SU-DHL-6 (cell line): ENCODE measurements around the gene DES.

ENCODE experiments used
- CTCF ChIP-seq: fragments of 200-600 bp; sonication (generic); IDR thresholded peaks from one replicate; pipeline ENCODE4 v1.5.1; 2017; ENCODE audit warnings: antibody characterized with exemption, mild to moderate bottlenecking, low read length, moderate library complexity; ENCODE audit not compliant: insufficient read depth, poor library complexity, severe bottlenecking
- EZH2phosphoT487 ChIP-seq: fragments of 200-600 bp; sonication (generic), shearing (Covaris generic); conservative IDR thresholded peaks from 2 replicates; pipeline ENCODE4 v1.6.1; 2018; ENCODE audit warnings: mild to moderate bottlenecking, antibody characterized with exemption, low read length, moderate library complexity, mixed read lengths

GRCh38 chr2:219381448-219381847, 36.7 kb upstream of the DES start:
- TF ChIP-seq CTCF, result no peak
- TF ChIP-seq EZH2phosphoT487, result no peak
